CD4-positive, alpha-beta T cell treated with Interleukin-6 at 100 ng/mL for 8 hours (primary cell): ENCODE measurements around the gene BTG1.

ENCODE experiments used
- DNase-seq: peaks from one replicate; pipeline ENCODE4 v3.0.0-alpha.2; 2020; ENCODE audit warnings: mixed read lengths, low spot score

BTG1 gene

GRCh38 chr12:92133795-92134637 lies 11.6 kb downstream of the BTG1 start:
- no peak for DNase-seq

- DNase-seq: no peak
Observed at GRCh38 chr12:92133171-92133570, 12.5 kb downstream of the BTG1 start.

- peak; percentile 37 for DNase-seq
Observed at GRCh38 chr12:92132288-92132687, 13.4 kb downstream of the BTG1 start.

GRCh38 chr12:92130999-92131398 lies 14.6 kb downstream of the BTG1 start:
- DNase-seq: no peak

GRCh38 chr12:92129609-92130008 lies 16.0 kb downstream of the BTG1 start:
- no peak for DNase-seq

GRCh38 chr12:92128612-92129011 lies 17.0 kb downstream of the BTG1 start:
- no peak for DNase-seq

- no peak for DNase-seq
Observed at GRCh38 chr12:92124689-92125029, 21.0 kb downstream of the BTG1 start.

- DNase-seq: no peak
Observed at GRCh38 chr12:92123780-92124688, 21.6 kb downstream of the BTG1 start.

- DNase-seq: no peak
Observed at GRCh38 chr12:92122941-92123779, 22.5 kb downstream of the BTG1 start.

GRCh38 chr12:92121826-92122225 lies 23.8 kb downstream of the BTG1 start:
- DNase-seq: no peak

GRCh38 chr12:92118826-92119536 lies 26.7 kb downstream of the BTG1 start:
- no peak for DNase-seq

GRCh38 chr12:92114834-92115233 lies 30.8 kb downstream of the BTG1 start:
- no peak for DNase-seq

GRCh38 chr12:92111256-92111655 lies 34.4 kb downstream of the BTG1 start:
- no peak for DNase-seq

GRCh38 chr12:92110083-92110640 lies 35.5 kb downstream of the BTG1 start:
- DNase-seq: no peak

GRCh38 chr12:92109613-92110012 lies 36.0 kb downstream of the BTG1 start:
- no peak for DNase-seq

GRCh38 chr12:92108651-92109050 lies 37.0 kb downstream of the BTG1 start:
- DNase-seq: no peak

- no peak for DNase-seq
Observed at GRCh38 chr12:92107621-92108131, 38.0 kb downstream of the BTG1 start.

- DNase-seq: no peak
Observed at GRCh38 chr12:92107094-92107493, 38.6 kb downstream of the BTG1 start.

GRCh38 chr12:92105676-92106075 lies 40.0 kb downstream of the BTG1 start:
- DNase-seq: no peak

- no peak for DNase-seq
Observed at GRCh38 chr12:92105110-92105509, 40.5 kb downstream of the BTG1 start.

- no peak for DNase-seq
Observed at GRCh38 chr12:92102606-92103005, 43.0 kb downstream of the BTG1 start.
